Progenitor cell of endocrine pancreas (in vitro differentiated cells): ENCODE data around the gene SH3TC2. TPM values are rescaled to one million over a fixed set of nuclear protein-coding genes. Genes with fewer than 3 reads are reported as not detected.

Experiments used
- DNase-seq: peaks from one replicate; pipeline ENCODE4 v3.0.0; 2021; ENCODE audit warnings: low spot score; ENCODE audit not compliant: unreplicated experiment
- H3K27ac Mint-ChIP-seq: 2 replicates; pipeline ENCODE4 v1.8.0; 2021; ENCODE audit warnings: mild to moderate bottlenecking, moderate library complexity, mixed read lengths
- H3K27me3 Mint-ChIP-seq: 2 replicates; pipeline ENCODE4 v1.8.0; 2021; ENCODE audit warnings: mixed read lengths
- H3K36me3 Mint-ChIP-seq: 2 replicates; pipeline ENCODE4 v1.8.0; 2022; ENCODE audit warnings: mixed read lengths; ENCODE audit not compliant: insufficient read depth
- H3K4me1 Mint-ChIP-seq: 2 replicates; pipeline ENCODE4 v1.8.0; 2021; ENCODE audit warnings: low read depth, mixed read lengths
- H3K4me3 Mint-ChIP-seq: 2 replicates; pipeline ENCODE4 v1.8.0; 2021; ENCODE audit warnings: low read depth, mild to moderate bottlenecking, moderate library complexity, mixed read lengths
- H3K9me3 Mint-ChIP-seq: 2 replicates; pipeline ENCODE4 v1.8.0; 2021; ENCODE audit warnings: low read depth, mixed read lengths
- long read RNA-seq: library from polyadenylated mRNA; unstranded; transcript quantifications from one replicate; pipeline ENCODE4 v2.0.0, GENCODE V29; 2020
- total RNA-seq: library from RNA; stranded (reverse); gene quantifications from 2 replicates; pipeline ENCODE4 v1.2.1, GENCODE V29; 2021
- TF ChIP-seq, protein P1 (sequence below): fragments of 200-600 bp; sonication (generic); IDR thresholded peaks from one replicate; pipeline ENCODE4 v1.5.0; 2021; ENCODE audit warnings: antibody characterized with exemption, mild to moderate bottlenecking; ENCODE audit not compliant: unreplicated experiment

The SH3TC2 gene
- 1.4 and 2.1 TPM in 2 replicates for total RNA-seq
- long read RNA-seq, result 0 reads

DNA sequence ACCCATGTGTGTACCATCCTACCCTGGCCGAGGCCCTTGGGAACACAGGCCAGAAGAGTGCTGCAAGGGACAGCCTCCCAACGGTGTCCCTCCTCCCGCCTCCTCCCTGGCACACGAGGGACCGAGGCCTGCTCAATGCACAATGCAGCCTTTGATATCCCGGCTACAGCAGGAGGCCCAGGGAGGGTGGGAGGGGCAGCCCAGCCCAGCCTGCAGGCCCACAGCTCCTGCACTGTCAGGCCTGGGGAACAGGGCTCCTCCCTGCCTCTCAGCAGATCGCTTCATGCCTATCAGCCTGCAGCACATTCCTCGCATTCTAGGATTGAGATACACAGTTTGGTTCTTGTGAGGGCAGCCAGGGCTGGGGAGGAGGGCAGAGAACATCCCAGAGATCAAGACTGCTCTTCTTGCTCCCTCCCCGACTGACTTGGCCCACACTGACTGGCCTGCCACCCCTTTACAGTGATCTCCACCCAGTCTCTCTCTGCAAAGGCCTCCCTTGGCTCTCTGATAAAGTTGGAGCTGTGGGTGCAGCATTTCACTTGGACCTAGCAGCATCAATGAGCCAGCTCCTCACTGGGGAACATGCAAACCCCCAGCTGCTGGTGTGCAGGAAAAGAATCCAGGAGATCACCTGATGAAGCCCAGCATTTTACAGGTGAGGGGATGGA is at the start of gene SH3TC2:
SH3TC2 (minus strand) TSS at position 46 of the 671 bp plus-strand sequence; CDS start at position 6, 40 bp downstream.
- H3K4me3 Mint-ChIP-seq, result no peak within 1 kb of the TSS
- no peaks in the 10 kb centered on the region for H3K27me3 Mint-ChIP-seq
- H3K27ac Mint-ChIP-seq, result peak within 1 kb of the TSS; percentile 34
- H3K9me3 Mint-ChIP-seq, result no peaks in the 10 kb centered on the region
- peak; percentile 22 for DNase-seq
- peaks cover 13% of the 10 kb centered on the region for H3K4me1 Mint-ChIP-seq
- TF ChIP-seq, protein P1, sequence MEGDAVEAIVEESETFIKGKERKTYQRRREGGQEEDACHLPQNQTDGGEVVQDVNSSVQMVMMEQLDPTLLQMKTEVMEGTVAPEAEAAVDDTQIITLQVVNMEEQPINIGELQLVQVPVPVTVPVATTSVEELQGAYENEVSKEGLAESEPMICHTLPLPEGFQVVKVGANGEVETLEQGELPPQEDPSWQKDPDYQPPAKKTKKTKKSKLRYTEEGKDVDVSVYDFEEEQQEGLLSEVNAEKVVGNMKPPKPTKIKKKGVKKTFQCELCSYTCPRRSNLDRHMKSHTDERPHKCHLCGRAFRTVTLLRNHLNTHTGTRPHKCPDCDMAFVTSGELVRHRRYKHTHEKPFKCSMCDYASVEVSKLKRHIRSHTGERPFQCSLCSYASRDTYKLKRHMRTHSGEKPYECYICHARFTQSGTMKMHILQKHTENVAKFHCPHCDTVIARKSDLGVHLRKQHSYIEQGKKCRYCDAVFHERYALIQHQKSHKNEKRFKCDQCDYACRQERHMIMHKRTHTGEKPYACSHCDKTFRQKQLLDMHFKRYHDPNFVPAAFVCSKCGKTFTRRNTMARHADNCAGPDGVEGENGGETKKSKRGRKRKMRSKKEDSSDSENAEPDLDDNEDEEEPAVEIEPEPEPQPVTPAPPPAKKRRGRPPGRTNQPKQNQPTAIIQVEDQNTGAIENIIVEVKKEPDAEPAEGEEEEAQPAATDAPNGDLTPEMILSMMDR, result no peak
- H3K36me3 Mint-ChIP-seq, result no peaks in the 10 kb centered on the region

DNA sequence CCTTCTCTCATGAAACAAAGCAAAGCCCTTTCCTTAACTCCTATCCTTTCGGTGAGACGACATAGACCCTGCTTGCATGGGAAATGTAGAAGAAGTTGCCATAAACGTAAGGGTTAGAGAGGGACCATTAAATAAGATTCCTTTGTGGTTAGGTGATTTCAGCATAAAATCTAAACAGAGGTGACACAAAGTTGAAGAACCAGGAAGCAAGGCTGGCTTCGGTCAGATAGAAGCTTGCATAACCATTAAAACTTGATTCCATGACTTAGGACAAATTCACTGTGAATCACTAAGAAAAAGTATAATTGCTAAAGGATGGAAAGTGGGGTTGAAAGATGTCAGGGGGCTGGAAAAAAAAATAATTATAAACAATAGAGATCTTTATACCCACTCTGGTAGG is 47.5 kb upstream of the SH3TC2 start:
- no peaks in the 10 kb centered on the region for H3K9me3 Mint-ChIP-seq
- no peak for DNase-seq
- H3K4me1 Mint-ChIP-seq, result no peaks in the 10 kb centered on the region
- no peak overlapping the region for H3K27ac Mint-ChIP-seq
- no peaks in the 10 kb centered on the region for H3K36me3 Mint-ChIP-seq
- TF ChIP-seq, protein P1, result no peak
- peaks cover 14% of the 10 kb centered on the region for H3K27me3 Mint-ChIP-seq
- H3K4me3 Mint-ChIP-seq, result no peak overlapping the region

DNA sequence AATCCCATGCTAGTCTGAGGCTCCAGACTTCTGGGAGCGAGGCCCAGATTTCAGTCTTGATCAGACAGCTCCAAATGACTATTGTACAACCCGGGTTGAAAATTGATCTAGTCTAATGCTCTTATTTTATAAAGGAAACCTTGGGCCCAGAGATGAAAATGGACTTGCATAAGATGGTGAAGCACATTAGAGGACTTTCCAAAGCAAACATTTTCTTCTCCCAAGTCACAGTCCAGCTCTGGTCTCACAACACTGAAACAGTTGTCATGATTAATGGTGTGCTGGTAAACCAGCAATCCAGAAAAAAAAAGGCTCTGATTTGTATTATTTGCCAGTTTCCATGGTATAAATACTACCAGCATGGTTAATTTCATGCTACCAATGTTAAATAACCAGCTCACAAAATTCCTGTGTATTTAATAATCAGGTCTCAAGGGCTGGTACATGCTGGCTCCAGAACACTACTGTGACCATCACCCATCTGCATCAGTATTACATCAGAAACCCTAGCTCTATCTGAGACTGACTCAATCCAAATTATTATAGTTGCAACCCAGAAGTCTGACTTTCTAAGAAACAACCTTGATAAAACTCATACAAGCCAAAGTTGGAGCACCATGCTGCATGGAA is 45.9 kb upstream of the SH3TC2 start:
- DNase-seq, result no peak
- TF ChIP-seq, protein P1, result no peak
- H3K4me3 Mint-ChIP-seq, result no peak overlapping the region
- H3K9me3 Mint-ChIP-seq, result no peaks in the 10 kb centered on the region
- H3K27ac Mint-ChIP-seq, result no peak overlapping the region
- H3K27me3 Mint-ChIP-seq, result peaks cover 10% of the 10 kb centered on the region
- no peaks in the 10 kb centered on the region for H3K4me1 Mint-ChIP-seq
- no peaks in the 10 kb centered on the region for H3K36me3 Mint-ChIP-seq

DNA sequence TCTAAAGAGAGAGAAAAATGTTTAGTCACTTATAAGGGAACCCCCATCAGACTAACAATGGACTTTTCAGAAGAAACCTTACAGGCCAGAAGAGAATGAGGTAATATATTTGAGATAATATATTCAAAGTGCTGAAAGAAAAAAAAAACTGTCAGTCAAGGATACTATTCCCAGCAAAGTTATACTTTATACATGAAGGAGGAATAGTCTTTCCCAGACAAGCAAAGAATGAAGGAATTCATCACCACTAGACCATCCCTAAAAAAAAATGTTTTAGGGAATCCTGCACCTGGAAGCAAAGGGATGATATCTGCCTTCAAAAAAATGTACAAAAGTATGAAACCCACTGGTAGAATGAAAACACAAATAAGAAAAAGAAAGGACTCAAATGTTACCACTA is 37.5 kb upstream of the SH3TC2 start:
- Mint-ChIP-seq H3K27me3 (peaks cover 14% of the 10 kb centered on the region), H3K36me3 (peaks cover 3% of the 10 kb centered on the region), H3K4me1 (no peaks in the 10 kb centered on the region), H3K4me3 (no peak overlapping the region), H3K9me3 (peaks cover 47% of the 10 kb centered on the region), H3K27ac (no peak overlapping the region)
- DNase-seq, result no peak
- TF ChIP-seq, protein P1, result no peak

DNA sequence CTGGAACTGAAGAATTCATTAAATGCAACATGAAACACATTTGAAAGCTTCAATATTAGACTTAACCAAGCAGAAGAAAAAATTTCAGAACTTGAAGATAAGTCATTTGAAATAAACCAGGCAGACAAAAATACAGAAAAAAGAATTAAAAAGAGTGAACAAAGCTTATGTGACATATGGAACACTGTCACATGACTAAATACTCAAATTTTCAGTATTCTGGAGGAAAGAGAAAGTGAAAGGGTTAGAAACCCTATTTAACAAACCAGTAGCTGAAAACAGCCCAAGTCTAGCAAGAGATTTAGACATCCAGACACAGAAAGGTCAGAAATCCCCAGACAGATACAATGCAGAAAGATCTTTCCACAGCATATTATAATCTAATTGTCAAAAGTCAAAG is 37.1 kb upstream of the SH3TC2 start:
- DNase-seq, result no peak
- peaks cover 47% of the 10 kb centered on the region for H3K9me3 Mint-ChIP-seq
- H3K27me3 Mint-ChIP-seq, result peaks cover 14% of the 10 kb centered on the region
- no peaks in the 10 kb centered on the region for H3K4me1 Mint-ChIP-seq
- TF ChIP-seq, protein P1, result no peak
- no peak overlapping the region for H3K4me3 Mint-ChIP-seq
- H3K36me3 Mint-ChIP-seq, result peaks cover 3% of the 10 kb centered on the region
- H3K27ac Mint-ChIP-seq, result no peak overlapping the region
